ENCODE data around the gene TMEM123.

GRCh38 chr11:102464037-102464436 lies 11.5 kb upstream of the TMEM123 start:
- no peak for TF ChIP-seq JUN (IDR thresholded peaks at IDR 0.05; ENCODE audit: borderline replicate concordance, insufficient read depth, insufficient read length, low read depth)
- no peak for TF ChIP-seq EZH2 (IDR thresholded peaks at IDR 0.05; ENCODE audit: borderline replicate concordance, low read depth, low read length, severe bottlenecking)
- no peak for TF ChIP-seq CTCF (IDR thresholded peaks at IDR 0.05; ENCODE audit: extremely low read depth in 1 of 2, insufficient read depth in 1 of 2, low read depth in 1 of 2, low read length in 2 of 2)
- no peak for TF ChIP-seq POLR2A (IDR thresholded peaks at IDR 0.05; ENCODE audit: low read depth, low read length)
- no peak for TF ChIP-seq MAX (IDR thresholded peaks at IDR 0.05; ENCODE audit: insufficient read depth, insufficient read length)
- no peak for TF ChIP-seq POLR2AphosphoS5 (IDR thresholded peaks at IDR 0.05; ENCODE audit: insufficient read depth, low read depth, low read length)
- TF ChIP-seq GATA2 (IDR thresholded peaks at IDR 0.05; ENCODE audit: insufficient read depth, insufficient read length, low read depth, low read length): no peak
- TF ChIP-seq MYC (IDR thresholded peaks at IDR 0.05; ENCODE audit: low read depth, low read length): no peak
